ENCODE data around the gene AHI1. TPM values are rescaled to one million over a fixed set of nuclear protein-coding genes. Genes with fewer than 3 reads are reported as not detected.

The AHI1 gene
- total and polyA plus RNA-seq, 9 donors = 7.1 to 56.2 (median 26.7) TPM

DNA sequence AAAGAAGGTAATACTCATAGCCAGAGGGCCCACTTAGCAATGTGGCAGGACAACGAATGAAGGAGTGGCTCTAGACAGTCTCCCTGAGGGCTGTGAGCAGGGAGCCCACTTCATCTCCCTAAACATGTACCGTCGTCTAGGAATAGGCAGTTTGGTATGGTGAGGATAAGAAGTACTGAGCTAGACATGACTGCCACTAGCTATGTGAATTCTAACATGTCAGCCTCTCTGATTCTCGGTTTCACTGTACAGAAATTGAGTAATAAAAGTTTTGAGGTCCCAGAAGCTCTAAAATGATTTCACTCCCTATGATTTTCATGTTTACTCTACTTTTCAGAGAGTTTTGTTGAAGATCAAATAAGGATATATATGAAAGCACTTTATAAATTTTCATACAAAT lies 107.1 kb downstream of the AHI1 start:
- no peak for TF ChIP-seq EP300 (IDR thresholded peaks at IDR 0.05)
- TF ChIP-seq, protein P1, sequence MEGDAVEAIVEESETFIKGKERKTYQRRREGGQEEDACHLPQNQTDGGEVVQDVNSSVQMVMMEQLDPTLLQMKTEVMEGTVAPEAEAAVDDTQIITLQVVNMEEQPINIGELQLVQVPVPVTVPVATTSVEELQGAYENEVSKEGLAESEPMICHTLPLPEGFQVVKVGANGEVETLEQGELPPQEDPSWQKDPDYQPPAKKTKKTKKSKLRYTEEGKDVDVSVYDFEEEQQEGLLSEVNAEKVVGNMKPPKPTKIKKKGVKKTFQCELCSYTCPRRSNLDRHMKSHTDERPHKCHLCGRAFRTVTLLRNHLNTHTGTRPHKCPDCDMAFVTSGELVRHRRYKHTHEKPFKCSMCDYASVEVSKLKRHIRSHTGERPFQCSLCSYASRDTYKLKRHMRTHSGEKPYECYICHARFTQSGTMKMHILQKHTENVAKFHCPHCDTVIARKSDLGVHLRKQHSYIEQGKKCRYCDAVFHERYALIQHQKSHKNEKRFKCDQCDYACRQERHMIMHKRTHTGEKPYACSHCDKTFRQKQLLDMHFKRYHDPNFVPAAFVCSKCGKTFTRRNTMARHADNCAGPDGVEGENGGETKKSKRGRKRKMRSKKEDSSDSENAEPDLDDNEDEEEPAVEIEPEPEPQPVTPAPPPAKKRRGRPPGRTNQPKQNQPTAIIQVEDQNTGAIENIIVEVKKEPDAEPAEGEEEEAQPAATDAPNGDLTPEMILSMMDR (IDR thresholded peaks at IDR 0.05) = no peak
- TF ChIP-seq POLR2A (IDR thresholded peaks at IDR 0.05) = no peak
- no peak overlapping the region for H3K27ac ChIP-seq
- 93 to 96% (median 95%) methylated on average over 4 of the region's 4 CpGs for WGBS, 3 donors
- no peaks in the 10 kb centered on the region for H3K4me1 ChIP-seq (ENCODE audit: insufficient read depth)
- intact Hi-C loops (cut with DNase I) = no loop called here
- H3K4me3 ChIP-seq = no peak overlapping the region
- no peaks in the 10 kb centered on the region for H3K36me3 ChIP-seq
- no peaks in the 10 kb centered on the region for H3K27me3 ChIP-seq
- H3K9me3 ChIP-seq = no peaks in the 10 kb centered on the region
- no peak for DNase-seq

DNA sequence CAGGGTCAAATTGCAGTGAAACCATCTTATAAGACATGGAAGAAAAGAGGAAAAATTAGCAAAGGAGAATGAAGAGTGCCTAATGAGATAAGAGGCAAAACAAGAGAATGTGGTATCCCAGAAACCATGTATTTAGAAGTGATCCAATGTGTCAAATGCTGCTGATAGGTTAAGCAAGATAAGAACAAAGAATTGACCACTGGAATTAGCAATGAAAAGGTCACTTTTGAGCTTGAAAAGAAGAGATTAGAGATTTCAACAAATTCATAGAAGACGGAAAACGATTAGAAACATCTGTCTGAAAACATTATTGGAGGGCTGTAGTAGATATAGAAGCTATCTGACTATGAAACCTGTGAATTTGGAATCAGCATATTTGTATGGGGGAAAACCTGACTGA lies 112.2 kb downstream of the AHI1 start:
- H3K27me3 ChIP-seq = no peaks in the 10 kb centered on the region
- TF ChIP-seq, protein P1 (IDR thresholded peaks at IDR 0.05) = no peak
- TF ChIP-seq POLR2A (IDR thresholded peaks at IDR 0.05) = no peak
- TF ChIP-seq EP300 (IDR thresholded peaks at IDR 0.05) = no peak
- 81 to 93% (median 89%) methylated on average over 2 of the region's 2 CpGs for WGBS, 3 donors
- H3K9me3 ChIP-seq = no peaks in the 10 kb centered on the region
- intact Hi-C loops (cut with DNase I) = no loop called here
- no peak overlapping the region for H3K4me3 ChIP-seq
- H3K36me3 ChIP-seq = no peaks in the 10 kb centered on the region
- DNase-seq = no peak
- no peaks in the 10 kb centered on the region for H3K4me1 ChIP-seq (ENCODE audit: insufficient read depth)
- no peak overlapping the region for H3K27ac ChIP-seq

DNA sequence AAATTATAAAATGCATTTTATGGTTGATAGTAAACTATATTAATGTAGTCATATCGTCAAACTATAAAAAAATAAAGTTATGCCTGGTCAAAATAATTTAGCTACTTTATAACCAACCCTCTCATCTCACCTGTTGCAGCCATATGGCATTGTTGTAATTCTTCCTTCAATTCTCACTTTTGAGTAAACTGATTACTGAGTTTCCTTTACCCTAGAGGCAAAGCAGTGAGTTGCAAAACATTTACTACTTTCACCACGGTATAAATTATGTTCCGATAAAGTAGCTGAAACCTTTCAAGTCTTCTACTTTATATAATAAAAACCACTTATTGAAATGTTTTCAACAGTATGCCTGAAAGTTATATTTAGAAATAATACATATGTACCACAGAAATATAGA lies 113.8 kb downstream of the AHI1 start:
- Histone ChIP-seq H3K27ac (no peak overlapping the region), H3K9me3 (no peaks in the 10 kb centered on the region), H3K27me3 (no peaks in the 10 kb centered on the region), H3K36me3 (no peaks in the 10 kb centered on the region), H3K4me1 (ENCODE audit: insufficient read depth) (no peaks in the 10 kb centered on the region), H3K4me3 (no peak overlapping the region)
- intact Hi-C loops (cut with DNase I) = no loop called here
- no peak for TF ChIP-seq EP300 (IDR thresholded peaks at IDR 0.05)
- TF ChIP-seq, protein P1 (IDR thresholded peaks at IDR 0.05) = no peak
- no peak for TF ChIP-seq POLR2A (IDR thresholded peaks at IDR 0.05)
- DNase-seq = no peak
- WGBS, 3 donors = 88 to 93% (median 90%) methylated on average over 3 of the region's 3 CpGs

DNA sequence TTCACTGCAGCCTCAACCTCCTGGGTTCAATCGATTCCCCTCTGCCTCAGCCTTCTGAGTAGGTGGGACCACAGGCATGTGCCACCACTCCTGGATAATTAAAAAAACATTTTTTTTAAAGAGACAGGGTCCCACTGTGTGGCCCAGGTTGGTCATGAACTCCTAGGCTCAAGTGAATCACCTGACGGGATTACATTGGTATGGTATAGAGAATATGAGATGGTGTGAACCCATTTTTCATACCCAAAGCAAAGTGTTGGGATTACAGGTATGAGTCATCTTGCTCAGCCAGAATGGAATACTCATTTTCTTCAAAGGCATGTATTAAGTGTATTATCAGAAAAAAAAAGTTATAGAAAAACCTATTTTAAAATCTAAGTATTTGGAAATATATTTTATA lies 114.2 kb downstream of the AHI1 start:
- H3K36me3 ChIP-seq = no peaks in the 10 kb centered on the region
- no peak overlapping the region for H3K4me3 ChIP-seq
- DNase-seq = no peak
- WGBS, 3 donors = 90 to 98% (median 97%) methylated on average over 2 of the region's 2 CpGs
- H3K27me3 ChIP-seq = no peaks in the 10 kb centered on the region
- H3K27ac ChIP-seq = no peak overlapping the region
- H3K4me1 ChIP-seq (ENCODE audit: insufficient read depth) = no peaks in the 10 kb centered on the region
- intact Hi-C loops (cut with DNase I) = no loop called here
- H3K9me3 ChIP-seq = no peaks in the 10 kb centered on the region
- TF ChIP-seq POLR2A (IDR thresholded peaks at IDR 0.05) = no peak
- TF ChIP-seq, protein P1 (IDR thresholded peaks at IDR 0.05) = no peak
- no peak for TF ChIP-seq EP300 (IDR thresholded peaks at IDR 0.05)

Measured in ovary (tissue), 9 donors.